Mesodermal cell (in vitro differentiated cells): Measurements from ENCODE around the gene DBH. TPM values are rescaled to one million over a fixed set of nuclear protein-coding genes. Genes with fewer than 3 reads are reported as not detected.

Experiments
- H3K27ac ChIP-seq: 2 replicates; pipeline ENCODE4 v1.7.0; 2013; ENCODE audit warnings: mild to moderate bottlenecking, low read depth, low read length, moderate library complexity; ENCODE audit not compliant: severe bottlenecking
- H3K36me3 ChIP-seq: 2 replicates; pipeline ENCODE4 v1.7.1; 2013; ENCODE audit warnings: mild to moderate bottlenecking, low read length, moderate library complexity; ENCODE audit not compliant: control insufficient read depth, insufficient read depth
- H3K4me1 ChIP-seq: one replicate; pipeline ENCODE4 v1.7.1; 2013; ENCODE audit warnings: mild to moderate bottlenecking, low read length; ENCODE audit not compliant: insufficient read depth, control insufficient read depth, poor library complexity, severe bottlenecking
- H3K4me3 ChIP-seq: 2 replicates; pipeline ENCODE4 v1.7.0; 2013; ENCODE audit warnings: low read length, control low read depth, mild to moderate bottlenecking; ENCODE audit not compliant: insufficient read depth, poor library complexity, severe bottlenecking; ENCODE audit errors: extremely low read depth
- H3K9me3 ChIP-seq: 2 replicates; pipeline ENCODE4 v1.7.1; 2013; ENCODE audit warnings: mild to moderate bottlenecking, low read length, moderate library complexity; ENCODE audit not compliant: control insufficient read depth
- WGBS, 2 experiments: methylation state at CpG; one replicate each; pipeline ENCODE4 v1.1.5; 2013; ENCODE audit warnings: missing lambda C conversion rate in 2 of 2; ENCODE audit not compliant: insufficient coverage in 2 of 2; 5-methylcytosine and 5-hydroxymethylcytosine counted together
- polyA plus RNA-seq, 2 experiments: library from polyadenylated mRNA; stranded (reverse); fragments of 50-300 nt; gene quantifications; one replicate each; pipeline ENCODE4 v1.2.3, GENCODE V29; 2013

Gene DBH
- 0.11 TPM for polyA plus RNA-seq (2013, experiment 1 of 2)
- polyA plus RNA-seq (2013, experiment 2 of 2): not detected

DNA sequence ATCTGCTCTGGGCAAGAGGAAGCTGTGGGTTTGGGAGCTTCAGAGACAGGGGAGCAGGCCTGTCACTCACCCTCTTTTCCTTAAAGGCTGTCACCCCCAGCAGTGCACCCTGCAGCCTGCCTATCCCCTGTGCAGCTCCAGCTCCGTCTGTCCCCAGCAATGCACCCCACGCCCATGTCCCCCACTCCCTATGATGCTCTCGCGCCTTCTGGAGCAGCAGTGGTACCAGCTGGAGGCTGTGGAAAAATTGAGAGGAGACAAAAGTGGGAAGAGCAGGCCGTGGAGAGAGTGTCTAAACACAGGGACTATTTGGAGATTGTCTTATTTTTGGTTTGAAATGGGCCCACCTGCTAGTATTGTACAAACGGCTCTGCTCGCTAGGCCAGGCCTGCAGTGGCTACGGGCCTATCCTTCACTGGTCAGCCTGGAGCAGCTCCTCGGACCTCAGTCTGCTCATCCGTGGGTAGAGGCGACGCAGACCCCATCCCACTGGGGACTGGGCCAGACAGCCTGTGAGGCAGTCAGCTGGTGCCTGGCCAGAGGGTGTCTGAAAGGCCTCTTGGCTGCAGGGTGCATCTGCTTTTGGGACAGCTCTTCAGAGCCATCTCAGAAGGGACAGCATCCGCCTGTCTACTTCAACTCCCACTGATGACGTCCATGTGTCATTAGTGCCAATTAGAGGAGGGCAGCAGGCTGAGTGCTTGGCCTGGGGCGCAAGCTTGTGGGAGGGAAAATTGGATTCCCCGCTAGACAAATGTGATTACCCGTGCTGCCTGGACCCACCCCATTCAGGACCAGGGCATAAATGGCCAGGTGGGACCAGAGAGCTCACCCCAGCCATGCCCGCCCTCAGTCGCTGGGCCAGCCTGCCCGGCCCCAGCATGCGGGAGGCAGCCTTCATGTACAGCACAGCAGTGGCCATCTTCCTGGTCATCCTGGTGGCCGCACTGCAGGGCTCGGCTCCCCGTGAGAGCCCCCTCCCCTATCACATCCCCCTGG is at the start of gene DBH:
DBH (plus strand) TSS at position 831 of the 999 bp plus-strand sequence; CDS start at position 840, 9 bp downstream.
- Histone ChIP-seq H3K9me3 (no peaks in the 10 kb centered on the region), H3K36me3 (no peaks in the 10 kb centered on the region), H3K27ac (no peak within 1 kb of the TSS), H3K4me3 (no peak within 1 kb of the TSS), H3K4me1 (peaks cover 29% of the 10 kb centered on the region)
- WGBS, 2 experiments: 89 to 93% methylated on average over 17 to 22 of the region's 24 CpGs

DNA sequence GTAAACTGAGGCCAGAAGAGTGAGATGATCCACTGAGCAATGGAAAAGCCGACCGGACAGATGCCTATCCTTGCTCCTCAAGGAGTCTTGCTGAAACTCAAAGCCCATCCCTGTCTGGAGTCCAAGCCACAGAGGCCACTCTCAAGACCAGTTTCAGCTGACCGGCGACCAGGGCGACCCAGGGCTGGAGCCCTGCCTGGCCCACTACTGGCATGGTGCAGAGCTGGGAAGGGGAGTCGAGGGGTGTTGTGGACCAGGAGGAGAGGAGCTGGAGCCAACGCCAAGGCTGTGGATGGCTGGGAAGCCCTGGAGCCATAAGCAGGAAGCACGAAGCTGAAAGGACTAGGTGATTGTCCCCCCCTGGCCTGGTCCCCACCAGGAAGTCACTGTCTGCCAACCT is 49.1 kb upstream of the DBH start:
- H3K9me3 ChIP-seq: peaks cover 6% of the 10 kb centered on the region
- H3K27ac ChIP-seq: no peak overlapping the region
- WGBS, 2 experiments: 92% methylated on average over 7 to 8 of the region's 8 CpGs
- H3K4me1 ChIP-seq: peaks cover 42% of the 10 kb centered on the region
- H3K4me3 ChIP-seq: no peak overlapping the region
- no peaks in the 10 kb centered on the region for H3K36me3 ChIP-seq

DNA sequence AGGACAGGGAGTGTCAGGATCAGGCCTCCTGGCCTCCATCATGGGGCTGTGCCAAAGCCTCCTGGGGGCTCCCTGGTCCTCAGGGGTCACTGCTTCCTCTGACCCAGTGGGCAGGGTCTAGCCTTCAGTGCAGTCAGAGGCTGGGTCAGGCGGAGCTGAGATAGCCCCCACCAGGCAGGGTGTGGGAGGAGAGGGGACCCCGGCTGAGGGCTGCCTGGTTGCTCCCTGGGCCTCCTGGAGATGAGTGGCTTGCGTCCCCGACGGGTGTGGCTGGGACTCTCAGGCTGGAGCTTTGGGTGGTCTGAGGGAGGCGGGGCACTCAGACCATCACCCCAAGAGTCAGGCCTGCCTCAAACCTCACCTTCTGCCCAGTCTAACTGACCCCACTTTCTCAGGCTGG is 48.7 kb upstream of the DBH start:
- Histone ChIP-seq H3K4me3 (no peak overlapping the region), H3K4me1 (peaks cover 38% of the 10 kb centered on the region), H3K36me3 (no peaks in the 10 kb centered on the region), H3K9me3 (peaks cover 6% of the 10 kb centered on the region), H3K27ac (no peak overlapping the region)
- WGBS, 2 experiments: 100% methylated on average over 2 to 3 of the region's 6 CpGs

DNA sequence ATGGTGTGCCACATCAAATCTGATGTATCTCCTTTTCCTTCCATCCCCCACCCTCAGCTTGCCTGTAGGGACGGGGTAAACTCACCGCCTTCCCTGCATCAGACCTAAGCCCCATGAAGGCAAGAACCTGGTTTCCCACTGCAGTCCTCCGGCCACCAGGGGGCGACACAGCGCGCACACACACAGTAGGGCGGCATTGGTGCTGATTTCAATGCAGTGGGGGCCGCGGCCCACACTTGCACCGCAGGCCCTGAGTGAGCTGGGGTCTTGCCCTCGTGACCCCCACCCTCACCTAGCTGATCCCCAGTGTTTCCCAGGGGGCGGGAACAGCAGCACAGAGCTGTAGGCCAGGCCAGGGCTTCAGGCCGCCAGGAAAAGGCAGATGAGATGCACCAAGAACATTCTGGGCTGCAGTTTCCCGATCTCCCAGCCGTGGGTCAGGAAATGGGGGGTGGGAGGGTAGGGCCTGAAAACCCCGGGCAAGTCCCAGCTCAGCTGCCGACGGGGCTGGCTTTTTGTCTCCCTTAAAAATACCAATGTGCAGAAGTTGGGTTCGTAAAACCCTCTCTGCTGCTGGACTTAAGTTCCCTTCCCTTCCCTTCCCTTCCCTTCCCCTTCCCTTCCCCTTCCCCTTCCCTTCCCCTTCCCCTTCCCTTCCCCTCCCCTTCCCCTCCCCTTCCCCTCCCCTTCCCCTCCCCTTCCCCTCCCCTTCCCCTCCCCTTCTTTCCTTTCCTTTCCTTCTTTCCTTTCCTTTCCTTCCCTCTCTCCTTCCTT is 46.5 kb upstream of the DBH start:
- Histone ChIP-seq H3K36me3 (no peaks in the 10 kb centered on the region), H3K9me3 (peaks cover 6% of the 10 kb centered on the region), H3K4me1 (peaks cover 22% of the 10 kb centered on the region), H3K27ac (no peak overlapping the region), H3K4me3 (no peak overlapping the region)
- 50 to 57% methylated on average over 9 to 12 of the region's 19 CpGs for WGBS, 2 experiments

DNA sequence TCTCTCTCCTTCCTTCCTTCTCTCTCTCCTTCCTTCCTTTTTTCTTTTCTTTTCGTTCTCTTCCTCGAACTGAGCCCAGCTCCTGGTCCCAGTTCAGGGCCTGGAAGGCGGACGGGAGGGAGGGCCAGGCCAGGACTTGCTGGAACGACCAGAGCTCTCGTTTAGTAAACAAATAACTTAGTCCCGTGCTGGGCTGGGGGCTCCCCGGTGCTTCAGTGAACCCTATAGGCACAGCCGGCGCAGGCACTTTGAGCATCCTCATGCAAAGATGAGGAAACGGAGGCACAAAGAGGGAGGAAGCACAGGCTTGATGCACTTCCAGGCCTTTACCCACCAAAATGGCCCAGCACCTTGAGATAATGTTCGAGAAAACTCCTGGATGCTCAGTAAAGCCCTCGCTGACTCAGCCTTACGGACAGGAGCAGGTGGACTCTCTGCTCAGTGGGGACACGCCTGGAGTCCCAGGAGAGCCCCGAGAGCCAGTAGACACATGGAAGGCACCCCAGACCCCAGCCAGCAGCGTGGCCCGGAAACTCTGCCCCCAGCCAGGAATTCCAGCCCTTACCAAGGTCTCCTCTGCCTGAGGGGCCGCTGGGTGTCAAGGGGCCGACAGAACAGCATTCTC is 45.8 kb upstream of the DBH start:
- Histone ChIP-seq H3K4me3 (no peak overlapping the region), H3K4me1 (peaks cover 15% of the 10 kb centered on the region), H3K27ac (no peak overlapping the region), H3K36me3 (no peaks in the 10 kb centered on the region), H3K9me3 (peaks cover 6% of the 10 kb centered on the region)
- WGBS, 2 experiments: 81 to 85% methylated on average over 17 to 18 of the region's 20 CpGs

DNA sequence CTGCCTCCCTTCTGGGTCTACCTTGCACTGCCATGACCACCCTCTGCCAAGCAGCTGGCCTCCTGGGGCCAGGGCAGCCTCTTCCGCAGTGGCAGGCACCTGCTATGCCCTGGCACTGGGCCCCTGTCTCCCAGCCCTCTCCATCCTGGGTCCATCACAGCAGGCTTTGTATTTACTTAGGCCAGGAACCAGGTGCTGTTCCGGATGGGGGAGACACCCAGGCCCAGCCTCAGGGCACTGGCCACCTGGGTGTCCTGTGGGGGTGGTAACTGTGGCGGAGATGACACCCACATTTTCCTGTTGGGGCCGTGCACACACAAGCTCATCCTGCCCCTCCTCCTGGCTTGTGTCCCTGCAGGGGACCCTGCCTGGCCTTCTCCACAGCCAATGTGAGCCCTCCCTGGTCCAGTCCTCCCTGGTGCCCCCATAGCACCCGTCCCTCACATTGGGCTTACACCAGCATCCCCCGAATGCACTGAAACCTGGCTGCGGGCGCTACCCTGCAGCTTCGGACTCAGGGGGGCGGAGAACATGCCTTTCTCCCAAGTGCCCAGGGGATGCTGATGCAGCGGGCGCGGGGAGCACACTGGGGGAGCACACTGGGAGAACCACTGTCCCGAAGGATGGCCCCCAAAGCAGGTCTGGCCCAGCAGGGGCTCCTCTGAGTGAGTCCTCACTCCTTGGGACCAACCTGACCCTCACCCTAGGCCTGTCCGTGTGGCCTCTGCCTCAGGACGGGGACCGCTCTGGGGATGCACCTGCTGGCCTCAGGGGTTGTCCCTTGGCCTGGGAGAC is 44.9 kb upstream of the DBH start:
- Histone ChIP-seq H3K4me1 (peaks cover 5% of the 10 kb centered on the region), H3K9me3 (peaks cover 8% of the 10 kb centered on the region), H3K36me3 (no peaks in the 10 kb centered on the region), H3K27ac (no peak overlapping the region), H3K4me3 (no peak overlapping the region)
- 93 to 96% methylated on average over 16 to 17 of the region's 17 CpGs for WGBS, 2 experiments

DNA sequence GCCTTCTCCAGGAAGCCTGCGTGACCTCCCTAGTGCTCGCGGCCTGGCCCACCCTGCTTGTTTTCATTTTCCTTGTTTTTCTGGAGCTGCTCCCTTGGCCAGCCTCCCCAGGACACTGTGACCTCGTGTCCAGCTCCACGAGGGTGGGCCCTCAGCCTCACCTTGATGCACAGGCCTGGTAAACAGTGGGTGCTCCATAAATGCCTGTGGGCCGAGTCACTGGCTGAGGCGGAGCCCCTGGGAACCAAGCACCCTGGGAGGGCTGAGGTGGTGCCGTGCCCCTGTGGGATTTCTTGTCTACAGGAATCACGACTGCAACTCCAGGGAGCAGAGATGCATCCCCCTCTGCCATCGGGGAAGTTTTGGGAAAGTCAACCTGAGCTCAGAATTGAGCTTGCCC is 44.2 kb upstream of the DBH start:
- Histone ChIP-seq H3K9me3 (peaks cover 14% of the 10 kb centered on the region), H3K4me3 (no peak overlapping the region), H3K4me1 (peaks cover 3% of the 10 kb centered on the region), H3K27ac (no peak overlapping the region), H3K36me3 (no peaks in the 10 kb centered on the region)
- 77 to 79% methylated on average over 10 of the region's 10 CpGs for WGBS, 2 experiments

DNA sequence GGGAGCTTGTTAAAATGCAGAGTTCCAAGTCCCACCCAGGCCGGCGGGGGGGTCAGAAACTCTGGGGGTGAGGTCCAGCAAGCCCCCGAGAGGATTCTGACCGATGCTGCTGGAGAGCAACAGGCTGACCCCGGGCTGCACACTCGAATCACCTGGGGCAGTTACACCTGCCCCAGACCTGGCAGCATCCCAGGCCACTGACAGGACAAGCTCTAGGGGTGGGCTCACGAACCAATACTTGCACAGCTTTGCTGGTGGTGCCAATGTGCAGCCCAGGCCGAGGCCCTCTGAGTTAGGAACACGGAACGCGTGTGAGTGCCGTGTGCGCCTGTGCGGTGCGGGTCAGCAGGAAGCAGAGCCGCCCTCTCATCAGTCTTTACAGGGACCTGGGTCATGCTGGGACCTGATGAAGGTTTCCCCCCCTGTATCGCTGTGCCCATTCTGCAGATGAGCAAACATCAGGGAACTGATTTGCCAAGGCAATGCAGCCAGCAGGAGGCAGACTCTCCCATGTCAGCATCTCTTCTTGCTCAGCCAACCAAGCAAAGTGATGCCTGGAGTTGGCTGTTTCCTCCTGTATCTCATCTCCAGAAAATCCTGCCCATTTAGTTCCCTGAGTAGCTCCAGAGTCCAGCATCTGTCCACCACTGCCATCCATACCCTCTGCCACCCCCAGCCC is 43.3 kb upstream of the DBH start:
- WGBS, 2 experiments: 83 to 91% methylated on average over 14 to 17 of the region's 17 CpGs
- peaks cover 3% of the 10 kb centered on the region for H3K4me1 ChIP-seq
- no peak overlapping the region for H3K4me3 ChIP-seq
- no peaks in the 10 kb centered on the region for H3K36me3 ChIP-seq
- no peak overlapping the region for H3K27ac ChIP-seq
- peaks cover 23% of the 10 kb centered on the region for H3K9me3 ChIP-seq

DNA sequence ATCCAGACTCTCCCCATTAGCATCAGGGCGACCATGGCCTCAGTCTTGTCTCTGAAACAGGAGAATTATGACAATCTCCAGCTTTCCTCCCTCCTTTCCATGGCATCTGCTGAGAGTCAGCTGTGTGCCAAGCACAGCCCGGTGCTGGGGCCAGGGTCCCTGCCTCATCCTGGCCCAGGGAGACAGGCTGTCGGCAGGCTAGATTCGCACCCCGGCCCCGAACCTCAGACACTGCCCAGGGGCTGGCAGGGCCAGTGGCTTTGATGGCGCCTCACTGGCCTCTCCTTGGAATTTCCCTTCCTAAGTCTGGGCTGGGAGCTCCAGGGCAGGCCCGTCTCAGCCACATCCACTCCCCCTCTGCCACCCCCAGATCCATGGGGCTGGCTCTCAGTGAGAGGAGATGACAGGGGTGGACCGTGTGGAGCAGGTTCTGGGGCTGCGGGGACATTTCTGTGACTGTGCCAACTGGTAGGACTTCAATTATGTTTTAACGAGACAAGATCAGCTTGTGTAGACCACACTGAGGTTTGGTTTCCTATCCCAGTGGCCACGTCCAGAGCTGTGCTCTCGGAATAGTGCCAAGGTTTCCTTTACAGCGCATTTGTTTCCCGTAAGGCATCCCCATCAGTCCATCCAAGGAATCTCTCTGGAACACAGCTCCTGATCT is 42.4 kb upstream of the DBH start:
- H3K27ac ChIP-seq: no peak overlapping the region
- H3K4me1 ChIP-seq: peaks cover 3% of the 10 kb centered on the region
- no peaks in the 10 kb centered on the region for H3K36me3 ChIP-seq
- H3K4me3 ChIP-seq: no peak overlapping the region
- WGBS, 2 experiments: 87 to 95% methylated on average over 11 to 14 of the region's 15 CpGs
- H3K9me3 ChIP-seq: peaks cover 23% of the 10 kb centered on the region
